ENCODE data around the gene ZNF319.
"Not testable (repeated sequence)": the region's sequence is repeated elsewhere in the genome, so short reads cannot be mapped to it uniquely, and the experiment has no call there.

ZNF319 gene

DNA sequence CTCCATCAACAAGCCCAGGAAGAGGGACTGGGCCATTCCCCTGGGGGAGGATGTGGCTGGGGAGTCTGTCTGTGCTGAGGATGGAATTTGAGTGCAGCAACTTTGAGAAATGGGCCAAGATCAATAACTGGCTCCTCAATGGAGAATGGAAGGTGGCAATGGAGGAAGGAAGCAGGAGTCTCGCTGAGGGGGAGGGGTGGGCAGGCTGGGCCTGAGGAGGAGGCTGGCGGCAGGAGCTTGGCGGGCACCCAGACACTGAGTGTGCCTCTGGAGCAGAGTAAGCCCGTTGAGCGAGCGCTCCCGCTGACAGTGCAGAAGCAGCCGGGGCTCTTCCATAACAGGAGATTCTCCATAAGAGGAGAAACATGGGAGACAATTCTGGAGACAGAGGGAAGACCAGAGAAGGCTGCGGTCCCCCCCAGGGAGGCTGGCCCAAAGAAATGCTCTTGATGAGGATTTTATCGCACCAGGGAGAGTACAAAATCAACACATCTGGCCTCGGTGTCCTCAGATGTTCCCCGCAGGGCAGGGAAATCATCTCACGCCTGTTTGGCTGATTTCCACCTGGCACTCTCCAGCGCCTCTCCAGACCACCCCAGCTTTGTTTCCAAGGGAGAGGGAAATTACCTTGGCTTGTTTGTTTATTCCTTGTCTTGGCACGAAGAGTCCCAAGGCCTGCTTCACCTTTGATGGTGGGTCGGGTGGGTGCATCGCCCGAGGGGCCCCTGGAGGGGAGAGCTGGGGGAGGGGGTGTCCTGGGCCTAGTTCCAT, 22.3 kb upstream of the ZNF319 start:
- in situ Hi-C loops (cut with MboI; ENCODE audit: low sequenced_read_pairs), result no loop called here

- in situ Hi-C loops (cut with MboI; ENCODE audit: low sequenced_read_pairs), result no loop called here
Measured at GRCh38 chr16:58021661-58022551, 21.4 kb upstream of the ZNF319 start.

DNA sequence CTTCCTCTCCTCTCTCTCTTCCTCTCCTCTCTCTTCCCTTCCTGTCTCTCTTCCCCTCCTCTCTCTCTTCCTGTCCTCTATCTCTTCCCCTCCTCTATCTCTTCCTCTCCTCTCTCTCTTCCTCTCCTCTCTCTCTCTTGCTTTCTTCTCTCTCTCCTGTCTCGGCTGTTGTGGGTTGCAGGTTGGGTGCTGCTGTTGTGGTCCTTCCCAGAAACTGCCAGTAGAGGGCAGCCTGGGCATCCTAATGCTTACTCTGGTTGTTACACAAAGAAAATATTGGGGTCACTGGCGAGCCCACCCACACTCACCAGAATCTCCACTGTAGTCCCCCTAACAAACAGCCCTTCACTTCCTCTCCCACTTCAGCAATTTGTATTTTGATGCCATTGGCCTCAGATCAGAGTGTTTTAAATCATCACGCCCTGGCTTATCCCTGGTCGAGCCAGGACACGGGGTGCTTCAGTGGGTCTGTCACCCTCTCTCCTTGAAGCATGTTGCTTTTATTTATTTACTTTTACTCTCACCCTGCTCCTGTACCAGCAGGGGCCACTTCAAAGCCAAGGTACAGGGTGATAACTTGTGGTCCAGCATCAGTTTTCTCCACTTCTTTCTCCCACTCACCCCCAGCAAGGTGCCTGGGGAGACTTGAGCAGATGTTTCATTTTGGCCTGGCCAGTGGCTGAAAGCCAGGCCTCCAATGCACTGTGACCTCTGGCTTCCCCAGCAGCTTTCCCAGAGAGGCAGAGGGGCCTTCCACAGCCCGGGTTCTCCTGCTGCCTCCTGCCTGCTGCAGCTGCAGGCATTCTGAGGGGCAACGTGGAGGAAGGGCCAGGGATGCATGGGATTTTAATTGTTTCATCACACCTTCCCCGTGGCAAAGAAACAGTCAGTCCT, 20.4 kb upstream of the ZNF319 start:
- in situ Hi-C loops (cut with MboI; ENCODE audit: low sequenced_read_pairs), result no loop called here

GRCh38 chr16:58019866-58020538, 19.5 kb upstream of the ZNF319 start:
- in situ Hi-C loops (cut with MboI; ENCODE audit: low sequenced_read_pairs), result no loop called here

DNA sequence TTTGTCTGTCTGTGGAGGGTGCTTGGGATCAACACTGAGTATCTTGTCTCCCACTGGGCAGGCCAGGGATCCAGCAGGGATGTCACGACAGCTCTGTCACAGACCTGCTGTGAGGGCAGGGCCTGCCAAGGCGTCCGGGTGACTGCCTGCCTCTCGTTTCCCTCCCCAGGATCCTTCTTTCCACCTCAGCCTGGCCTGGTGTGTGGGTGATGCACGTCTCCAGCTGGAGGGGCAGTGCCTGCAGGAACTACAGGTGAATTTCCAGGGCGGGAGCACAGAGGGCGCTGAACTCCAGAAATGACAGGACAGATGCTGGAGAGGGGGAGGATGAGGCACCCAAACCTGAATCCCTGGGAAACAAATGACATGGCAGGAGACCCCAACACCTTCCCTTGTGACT, 18.3 kb upstream of the ZNF319 start:
- in situ Hi-C loops (cut with MboI; ENCODE audit: low sequenced_read_pairs), result no loop called here

DNA sequence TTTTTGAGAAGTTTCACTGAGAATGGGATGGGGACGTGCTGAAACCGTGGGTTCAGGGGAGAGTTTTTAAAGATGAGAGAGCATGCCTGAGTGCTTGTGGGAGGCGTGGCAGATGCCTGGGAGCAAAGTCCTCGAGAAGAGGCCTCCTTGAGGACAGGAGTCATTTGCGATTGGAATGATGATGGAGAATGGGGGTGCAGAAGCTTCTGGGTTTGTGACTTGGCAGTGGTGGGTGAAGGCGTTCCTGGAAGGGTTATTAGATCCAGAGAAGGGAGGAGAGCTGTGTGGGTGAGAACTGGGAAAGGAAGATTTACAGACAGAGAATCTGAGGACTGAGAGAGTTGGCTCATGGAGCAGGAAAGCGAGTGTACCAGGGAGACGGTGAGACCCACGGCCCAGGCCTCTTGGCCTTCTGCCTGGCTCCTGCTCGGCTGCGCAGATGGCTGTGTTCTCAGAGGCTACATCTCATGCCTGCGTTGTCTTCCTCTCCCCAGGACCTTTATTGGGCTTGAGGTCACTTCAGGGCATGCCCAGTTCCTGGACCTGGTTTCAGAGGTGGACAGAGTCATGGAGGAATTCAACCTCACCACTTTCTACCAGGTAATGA, 16.5 kb upstream of the ZNF319 start:
- in situ Hi-C loops (cut with MboI; ENCODE audit: low sequenced_read_pairs), result no loop called here

DNA sequence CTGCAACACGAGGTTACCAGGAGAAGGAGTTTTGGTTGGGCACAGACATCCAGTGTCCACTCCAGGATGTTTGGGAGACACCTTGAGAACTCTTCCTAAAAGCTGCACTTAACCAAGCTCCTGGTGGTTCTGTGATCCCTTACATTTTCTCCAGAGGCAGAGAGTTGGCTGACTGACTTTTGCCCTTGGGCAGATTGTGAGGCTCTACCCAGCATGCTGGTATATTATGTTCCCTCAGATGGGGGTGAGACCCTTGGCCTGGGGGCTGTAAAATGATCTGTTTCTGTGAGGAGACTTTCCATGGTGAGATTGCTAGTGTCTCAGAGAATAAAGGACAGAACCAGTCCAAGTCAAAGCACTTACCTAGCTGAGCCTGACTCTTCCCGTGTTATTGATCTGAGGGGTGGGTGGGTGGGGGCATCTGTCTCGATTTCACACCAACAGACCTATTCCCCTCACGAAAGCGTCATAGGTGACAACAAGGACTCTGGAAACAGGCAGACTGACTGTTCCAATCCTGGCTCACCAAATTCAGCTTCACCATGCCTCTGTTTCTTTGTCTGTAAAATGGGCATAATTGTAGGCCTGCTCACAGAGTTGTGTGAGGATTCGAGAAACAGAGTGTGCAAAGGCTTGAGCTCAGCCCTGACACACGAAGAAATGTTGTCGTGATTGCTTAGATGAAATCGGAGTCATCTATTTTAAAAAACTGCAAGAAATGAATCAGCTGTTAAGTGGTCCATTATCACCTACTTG, 12.9 kb upstream of the ZNF319 start:
- in situ Hi-C loops (cut with MboI; ENCODE audit: low sequenced_read_pairs), result no loop called here

GRCh38 chr16:58012481-58012880, 12.0 kb upstream of the ZNF319 start:
- in situ Hi-C loops (cut with MboI; ENCODE audit: low sequenced_read_pairs), result no loop called here

- in situ Hi-C loops (cut with MboI; ENCODE audit: low sequenced_read_pairs), result no loop called here
Measured at GRCh38 chr16:58011652-58012051, 11.2 kb upstream of the ZNF319 start.

GRCh38 chr16:58010886-58011285, 10.4 kb upstream of the ZNF319 start:
- in situ Hi-C loops (cut with MboI; ENCODE audit: low sequenced_read_pairs), result no loop called here

DNA sequence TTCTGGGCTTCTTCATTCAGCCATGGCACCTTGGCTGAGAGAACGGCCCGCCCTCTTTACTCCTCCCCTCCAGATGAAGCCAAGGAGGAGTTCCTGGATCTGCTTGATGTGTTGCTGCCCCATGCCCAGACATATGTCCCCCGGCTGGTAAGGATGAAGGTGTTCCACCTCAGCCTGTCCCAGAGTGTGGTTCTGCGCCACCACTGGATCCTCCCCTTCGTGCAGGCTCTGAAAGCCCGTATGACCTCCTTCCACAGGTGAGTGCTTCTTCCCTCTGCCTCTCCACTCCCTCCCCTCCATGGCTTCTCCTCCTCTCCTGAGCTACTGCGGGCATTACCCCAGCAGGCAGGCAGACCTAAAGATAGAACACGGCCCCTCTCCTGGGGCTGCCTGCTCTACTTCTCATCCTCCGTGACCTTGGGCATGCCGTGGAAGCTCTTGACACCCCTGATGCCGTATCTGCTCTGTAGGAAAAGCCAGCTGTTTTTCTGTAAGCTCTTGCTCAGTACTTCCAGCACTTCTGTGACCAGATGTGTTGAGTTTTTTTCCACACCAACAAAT, 9.5 kb upstream of the ZNF319 start:
- in situ Hi-C loops (cut with MboI; ENCODE audit: low sequenced_read_pairs), result no loop called here

GRCh38 chr16:58004736-58005135, 4.3 kb upstream of the ZNF319 start:
- in situ Hi-C loops (cut with MboI; ENCODE audit: low sequenced_read_pairs), result not testable (repeated sequence)

DNA sequence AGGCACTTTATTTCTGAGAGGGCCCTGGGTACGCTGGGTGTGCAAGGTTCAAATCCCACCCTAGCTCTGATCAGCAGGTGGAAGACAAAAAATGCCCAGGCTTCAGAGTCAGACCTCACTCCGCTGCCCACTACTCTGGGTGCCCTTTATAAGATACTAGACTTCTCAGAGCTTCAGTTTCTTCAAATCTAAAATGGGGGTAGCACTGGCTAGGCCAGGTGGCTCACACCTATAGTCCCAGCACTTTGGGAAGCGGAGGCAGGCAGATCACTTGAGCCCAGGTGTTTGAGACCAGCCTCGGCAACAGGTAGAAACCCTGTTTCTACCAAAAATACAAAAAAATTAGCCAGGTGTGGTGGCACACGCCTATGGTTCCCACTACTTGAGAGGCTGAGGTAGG, 2.5 kb upstream of the ZNF319 start:
- in situ Hi-C loops (cut with MboI; ENCODE audit: low sequenced_read_pairs), result no loop called here

DNA sequence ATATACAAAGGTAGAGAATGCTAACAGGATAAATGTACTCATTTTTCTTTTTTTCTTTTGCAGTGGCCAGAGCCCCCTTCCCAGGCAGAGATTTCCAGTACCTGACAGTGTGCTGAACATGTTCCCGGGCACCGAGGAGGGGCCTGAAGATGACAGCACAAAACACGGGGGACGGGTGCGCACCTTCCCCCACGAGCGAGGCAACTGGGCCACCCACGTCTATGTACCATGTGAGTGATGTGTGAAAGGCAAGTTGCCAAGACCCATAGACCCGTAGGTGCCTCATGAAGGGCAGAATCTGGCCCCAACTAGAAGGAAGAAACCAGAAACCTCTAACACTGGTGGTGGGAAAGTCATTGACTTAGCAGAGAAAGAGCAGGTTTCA, 1.9 kb upstream of the ZNF319 start:
- in situ Hi-C loops (cut with MboI; ENCODE audit: low sequenced_read_pairs), result no loop called here

- in situ Hi-C loops (cut with MboI; ENCODE audit: low sequenced_read_pairs), result no loop called here
Measured at GRCh38 chr16:58001781-58002415, 1.4 kb upstream of the ZNF319 start.

DNA sequence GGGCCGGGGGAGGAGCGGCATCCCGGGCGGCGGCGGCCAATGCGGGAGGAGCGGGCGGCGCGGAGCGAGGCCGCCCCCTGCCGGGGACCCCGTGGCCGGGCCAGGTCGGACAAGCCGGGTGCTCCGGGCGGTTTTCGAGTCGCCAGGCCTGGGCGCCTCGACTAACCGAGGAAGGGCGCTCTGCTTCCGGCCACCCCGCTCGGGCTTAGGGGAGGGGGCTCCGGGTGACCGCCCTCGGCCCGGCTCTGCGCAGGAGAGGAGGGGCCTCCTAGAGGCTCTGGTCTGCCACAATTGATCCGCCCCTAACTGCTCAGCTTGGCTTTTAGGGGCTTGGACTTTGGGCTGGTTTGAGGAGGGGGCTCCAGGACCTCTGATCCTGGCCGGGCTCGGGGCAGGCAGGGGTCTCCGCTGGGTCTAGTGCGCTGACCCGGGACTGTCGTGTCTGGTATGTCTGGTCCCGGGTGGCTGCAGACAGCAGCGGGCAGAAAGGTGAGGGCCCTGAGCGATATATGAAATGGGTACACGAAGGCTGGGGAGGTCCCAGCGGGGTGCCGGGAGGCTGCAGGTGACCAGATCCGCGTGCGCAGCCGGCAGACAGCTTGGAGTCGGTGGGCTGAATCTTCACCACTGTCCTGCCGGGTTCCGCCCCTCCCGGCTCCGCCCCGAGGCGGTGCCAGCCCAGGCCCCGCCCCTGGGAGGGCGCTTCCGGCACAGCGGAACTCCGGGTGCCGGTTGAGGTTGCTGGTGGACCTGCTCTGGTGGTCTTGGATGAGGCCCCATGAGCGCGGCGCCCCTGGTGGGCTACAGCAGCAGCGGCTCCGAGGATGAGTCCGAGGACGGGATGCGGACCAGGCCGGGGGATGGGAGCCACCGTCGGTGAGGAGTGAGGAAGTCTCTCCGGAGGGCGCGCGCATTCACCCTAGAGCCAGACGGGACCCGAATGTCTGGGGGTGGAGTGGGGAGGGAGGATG, 519 bp upstream of the ZNF319 start, which contains the start of gene USB1:
USB1 (plus strand) TSS at position 702 of the 971 bp plus-strand sequence; CDS start at position 779, 77 bp downstream.
- in situ Hi-C loops (cut with MboI; ENCODE audit: low sequenced_read_pairs), result no loop called here

DNA sequence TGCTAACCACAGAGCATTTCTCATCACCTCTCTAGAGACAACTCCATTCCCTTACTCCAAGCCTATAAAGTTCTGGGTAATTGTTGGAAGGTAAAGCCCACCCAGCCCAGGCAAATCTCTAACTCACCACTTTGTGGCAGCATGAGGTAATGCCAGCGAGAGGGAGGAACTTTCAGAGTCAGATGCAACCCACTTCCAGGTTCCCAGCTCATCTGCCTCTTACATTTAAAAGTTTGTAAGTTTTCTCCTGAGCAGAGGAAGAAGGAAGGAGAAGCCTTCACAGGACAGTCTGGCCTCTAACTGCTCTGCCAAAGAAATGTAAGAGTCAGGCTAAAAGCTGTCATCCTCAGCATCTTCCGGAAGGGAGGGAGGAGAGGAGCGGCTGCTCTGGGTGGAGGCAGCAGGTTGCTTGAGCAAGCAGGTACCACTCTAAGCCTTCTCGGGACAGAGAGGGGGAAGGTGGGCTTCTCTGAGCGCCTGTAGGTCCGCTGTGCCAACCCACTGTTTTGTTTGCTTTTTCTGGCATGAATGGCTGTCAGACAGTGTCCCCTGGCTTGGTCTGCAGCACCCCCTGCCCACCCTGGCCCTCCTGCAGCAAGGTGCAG, 1.0 kb downstream of the ZNF319 start:
- in situ Hi-C loops (cut with MboI; ENCODE audit: low sequenced_read_pairs), result no loop called here

Measured in hTERT RPE-1 (cell line).